Ishikawa (cell line): Measurements from ENCODE around the gene NAV2.

Experiments used
- CEBPB ChIP-seq: IDR thresholded peaks from 2 replicates; pipeline ENCODE4 v1.6.1; 2012
- CREB1 ChIP-seq: IDR thresholded peaks from 2 replicates; pipeline ENCODE4 v1.6.1; 2012; ENCODE audit warnings: low read depth
- EGR1 ChIP-seq: IDR thresholded peaks from 2 replicates; pipeline ENCODE4 v1.6.1; 2012
- EP300 ChIP-seq: IDR thresholded peaks from 2 replicates; pipeline ENCODE4 v1.6.1; 2012; ENCODE audit warnings: borderline replicate concordance
- FOXM1 ChIP-seq: IDR thresholded peaks from 2 replicates; pipeline ENCODE4 v1.6.1; 2012; ENCODE audit warnings: low read depth, borderline replicate concordance
- MAX ChIP-seq: IDR thresholded peaks from 2 replicates; pipeline ENCODE4 v1.6.1; 2012
- NFIC ChIP-seq: IDR thresholded peaks from 2 replicates; pipeline ENCODE4 v1.6.1; 2012
- RAD21 ChIP-seq: IDR thresholded peaks from 2 replicates; pipeline ENCODE4 v1.6.1; 2012; ENCODE audit warnings: low read depth
- REST ChIP-seq: IDR thresholded peaks from 2 replicates; pipeline ENCODE4 v1.6.1; 2012; ENCODE audit warnings: low read depth, mild to moderate bottlenecking
- TAF1 ChIP-seq: IDR thresholded peaks from 2 replicates; pipeline ENCODE4 v1.6.1; 2012; ENCODE audit warnings: low read depth, mild to moderate bottlenecking
- TCF12 ChIP-seq: IDR thresholded peaks from 2 replicates; pipeline ENCODE4 v1.6.1; 2012; ENCODE audit warnings: low read depth
- TEAD4 ChIP-seq: IDR thresholded peaks from 2 replicates; pipeline ENCODE4 v1.6.1; 2012
- USF1 ChIP-seq: IDR thresholded peaks from 2 replicates; pipeline ENCODE4 v1.6.1; 2012
- YY1 ChIP-seq: IDR thresholded peaks from 2 replicates; pipeline ENCODE4 v1.6.1; 2012; ENCODE audit warnings: low read depth
- ZBTB7A ChIP-seq: IDR thresholded peaks from 2 replicates; pipeline ENCODE4 v1.6.1; 2012; ENCODE audit warnings: low read depth

NAV2 gene

GRCh38 chr11:19868871-19869270, 156.2 kb downstream of the NAV2 start:
- TF ChIP-seq REST: no peak
- TF ChIP-seq TAF1: no peak
- TF ChIP-seq RAD21: no peak
- no peak for TF ChIP-seq CREB1
- no peak for TF ChIP-seq ZBTB7A
- no peak for TF ChIP-seq NFIC
- TF ChIP-seq TEAD4: no peak
- no peak for TF ChIP-seq CEBPB
- TF ChIP-seq YY1: no peak
- no peak for TF ChIP-seq FOXM1
- no peak for TF ChIP-seq USF1
- no peak for TF ChIP-seq MAX
- TF ChIP-seq EGR1: no peak
- TF ChIP-seq EP300: no peak
- no peak for TF ChIP-seq TCF12

DNA sequence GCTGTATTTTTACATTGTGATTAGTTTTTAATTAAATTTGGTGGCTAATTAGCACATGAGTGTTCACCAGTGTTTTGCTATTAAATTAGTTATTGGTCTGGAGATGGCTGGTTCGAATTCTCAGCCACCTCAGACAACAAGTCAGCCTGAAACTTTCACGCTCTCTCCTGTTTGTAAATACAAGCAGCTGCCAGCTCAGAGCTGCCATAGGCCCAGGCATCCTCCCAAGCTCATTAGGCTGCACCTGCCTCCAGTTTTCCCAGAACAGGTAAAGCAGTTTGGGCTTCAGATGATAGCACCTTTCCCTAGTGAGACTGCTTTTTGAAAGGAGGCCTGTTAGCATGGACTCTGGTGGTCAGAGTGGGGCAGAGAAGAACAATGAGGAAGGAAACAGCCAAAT, 156.8 kb downstream of the NAV2 start:
- no peak for TF ChIP-seq REST

DNA sequence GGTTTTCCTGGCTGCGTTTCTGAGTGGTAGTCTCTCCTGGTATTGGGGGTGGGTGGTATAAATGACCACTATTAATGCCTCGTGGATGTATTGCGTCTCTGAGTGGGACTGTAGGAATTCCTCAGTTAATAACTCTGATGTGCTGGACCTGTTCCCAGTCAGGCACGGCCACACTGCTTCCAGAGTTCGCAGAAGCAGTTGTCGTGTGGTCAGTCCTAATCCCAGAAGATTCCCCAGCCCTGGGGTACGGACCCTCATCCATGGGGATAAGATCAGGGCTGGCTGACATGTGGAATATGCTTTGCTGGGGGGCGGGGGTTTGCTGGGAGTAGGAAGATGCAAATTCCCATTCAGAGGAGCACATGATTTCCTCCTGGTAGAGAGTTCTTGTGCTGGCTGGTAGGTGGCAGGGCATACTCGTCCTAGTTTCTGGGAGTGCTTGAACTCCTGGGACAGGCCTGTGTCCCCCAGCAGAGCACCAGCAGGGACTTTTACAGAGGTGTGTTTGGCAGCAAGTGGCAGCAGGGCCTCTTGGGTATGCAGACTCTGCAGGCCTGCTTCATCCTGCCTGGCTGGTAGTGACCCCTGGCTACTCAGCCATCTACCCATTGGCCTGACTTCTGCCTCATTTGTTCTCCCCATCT, 157.4 kb downstream of the NAV2 start:
- no peak for TF ChIP-seq REST
- no peak for TF ChIP-seq TCF12
- TF ChIP-seq EP300: no peak
- TF ChIP-seq NFIC: no peak
- TF ChIP-seq EGR1: no peak
- no peak for TF ChIP-seq CEBPB
- no peak for TF ChIP-seq YY1
- no peak for TF ChIP-seq FOXM1
- TF ChIP-seq CREB1: no peak

- TF ChIP-seq CEBPB: no peak
- no peak for TF ChIP-seq NFIC
- TF ChIP-seq EP300: no peak
- no peak for TF ChIP-seq CREB1
- TF ChIP-seq MAX: no peak
- no peak for TF ChIP-seq REST
- TF ChIP-seq USF1: no peak
- no peak for TF ChIP-seq TCF12
- TF ChIP-seq FOXM1: no peak
- TF ChIP-seq YY1: no peak
- TF ChIP-seq ZBTB7A: no peak
- no peak for TF ChIP-seq TEAD4
- no peak for TF ChIP-seq RAD21
- TF ChIP-seq EGR1: no peak
- no peak for TF ChIP-seq TAF1
These were observed 158.9 kb downstream of the NAV2 start for GRCh38 chr11:19871531-19871930.
